HEK293 (cell line): Measurements from ENCODE around the gene OVOL1.

Experiments
- EGR2 ChIP-seq: fragments of 450-650 bp; formaldehyde crosslinking; IDR thresholded peaks from 2 replicates; pipeline ENCODE4 v1.5.1; 2016; ENCODE audit warnings: low read depth, missing biosample characterization, missing genetic modification characterization
- KLF10 ChIP-seq: fragments of 450-650 bp; IDR thresholded peaks from 2 replicates; pipeline ENCODE4 v1.5.1; 2018; ENCODE audit warnings: missing biosample characterization, mild to moderate bottlenecking, missing genetic modification characterization
- KLF8 ChIP-seq: fragments of 450-650 bp; formaldehyde crosslinking; IDR thresholded peaks from 2 replicates; pipeline ENCODE4 v1.5.1; 2016; ENCODE audit warnings: missing biosample characterization, missing genetic modification characterization
- OVOL3 ChIP-seq: fragments of 450-650 bp; formaldehyde crosslinking; IDR thresholded peaks from 2 replicates; pipeline ENCODE4 v1.5.1; 2016; ENCODE audit warnings: missing biosample characterization, missing genetic modification characterization
- PRDM4 ChIP-seq: fragments of 450-650 bp; formaldehyde crosslinking; IDR thresholded peaks from 2 replicates; pipeline ENCODE4 v1.5.1; 2017; ENCODE audit warnings: missing biosample characterization, missing genetic modification characterization
- SP2 ChIP-seq: fragments of 450-650 bp; formaldehyde crosslinking; IDR thresholded peaks from 2 replicates; pipeline ENCODE4 v1.5.1; 2016; ENCODE audit warnings: missing biosample characterization, missing genetic modification characterization
- TCF7L2 ChIP-seq: IDR thresholded peaks from 2 replicates; pipeline ENCODE4 v1.6.1; 2011; ENCODE audit warnings: low read depth, mild to moderate bottlenecking, inconsistent platforms, low read length, moderate library complexity, borderline replicate concordance
- WT1 ChIP-seq: fragments of 450-650 bp; formaldehyde crosslinking; IDR thresholded peaks from 2 replicates; pipeline ENCODE4 v1.5.1; 2016; ENCODE audit warnings: missing biosample characterization, missing genetic modification characterization
- ZBTB7A ChIP-seq: fragments of 450-650 bp; formaldehyde crosslinking; IDR thresholded peaks from 2 replicates; pipeline ENCODE4 v1.5.1; 2016; ENCODE audit warnings: low read depth, missing biosample characterization, missing genetic modification characterization
- ZFP3 ChIP-seq: fragments of 450-650 bp; formaldehyde crosslinking; IDR thresholded peaks from 2 replicates; pipeline ENCODE4 v1.5.1; 2016; ENCODE audit warnings: low read depth, missing biosample characterization, missing genetic modification characterization
- ZFP41 ChIP-seq: fragments of 450-650 bp; formaldehyde crosslinking; IDR thresholded peaks from 2 replicates; pipeline ENCODE4 v1.5.1; 2016; ENCODE audit warnings: missing biosample characterization, missing genetic modification characterization, borderline replicate concordance
- ZFP69B ChIP-seq: fragments of 450-650 bp; formaldehyde crosslinking; IDR thresholded peaks from 2 replicates; pipeline ENCODE4 v1.5.1; 2016; ENCODE audit warnings: missing biosample characterization, missing genetic modification characterization
- ZNF2 ChIP-seq: fragments of 450-650 bp; formaldehyde crosslinking; IDR thresholded peaks from 2 replicates; pipeline ENCODE4 v1.5.1; 2016; ENCODE audit warnings: missing biosample characterization, missing genetic modification characterization
- ZNF223 ChIP-seq: fragments of 450-650 bp; formaldehyde crosslinking; IDR thresholded peaks from 2 replicates; pipeline ENCODE4 v1.5.1; 2016; ENCODE audit warnings: missing biosample characterization, missing genetic modification characterization
- ZNF26 ChIP-seq: fragments of 450-650 bp; formaldehyde crosslinking; IDR thresholded peaks from 2 replicates; pipeline ENCODE4 v1.5.1; 2016; ENCODE audit warnings: missing biosample characterization, missing genetic modification characterization
- ZNF274 ChIP-seq, 2 experiments: fragments of 200-500 bp in 1 of 2; fragments of 450-650 bp in 1 of 2; sonication (Bioruptor generic) in 1 of 2; formaldehyde crosslinking in 1 of 2; IDR thresholded peaks; 2 replicates each; pipeline versions ENCODE4 v1.5.1 to v1.6.1; 2014 to 2016; ENCODE audit warnings: borderline replicate concordance in 1 of 2, inconsistent platforms in 1 of 2, low read length in 1 of 2, missing biosample characterization in 1 of 2, missing genetic modification characterization in 1 of 2
- ZNF302 ChIP-seq: fragments of 450-650 bp; formaldehyde crosslinking; IDR thresholded peaks from 2 replicates; pipeline ENCODE4 v1.5.1; 2016; ENCODE audit warnings: missing biosample characterization, missing genetic modification characterization, low read depth
- ZNF324 ChIP-seq: fragments of 450-650 bp; formaldehyde crosslinking; IDR thresholded peaks from 2 replicates; pipeline ENCODE4 v1.5.1; 2016; ENCODE audit warnings: missing biosample characterization, missing genetic modification characterization
- ZNF423 ChIP-seq: fragments of 450-650 bp; formaldehyde crosslinking; IDR thresholded peaks from 2 replicates; pipeline ENCODE4 v1.5.1; 2016; ENCODE audit warnings: missing biosample characterization, missing genetic modification characterization
- ZNF521 ChIP-seq: fragments of 450-650 bp; formaldehyde crosslinking; IDR thresholded peaks from 2 replicates; pipeline ENCODE4 v1.5.1; 2017; ENCODE audit warnings: missing biosample characterization, mild to moderate bottlenecking, missing genetic modification characterization
- ZNF548 ChIP-seq: fragments of 450-650 bp; formaldehyde crosslinking; IDR thresholded peaks from 2 replicates; pipeline ENCODE4 v1.5.1; 2016; ENCODE audit warnings: missing biosample characterization, missing genetic modification characterization
- ZNF610 ChIP-seq: fragments of 450-650 bp; formaldehyde crosslinking; IDR thresholded peaks from 2 replicates; pipeline ENCODE4 v1.5.1; 2016; ENCODE audit warnings: missing biosample characterization, missing genetic modification characterization, borderline replicate concordance
- ZNF629 ChIP-seq: fragments of 450-650 bp; formaldehyde crosslinking; IDR thresholded peaks from 2 replicates; pipeline ENCODE4 v1.5.1; 2017; ENCODE audit warnings: missing biosample characterization, missing genetic modification characterization
- ZNF837 ChIP-seq: fragments of 450-650 bp; formaldehyde crosslinking; IDR thresholded peaks from 2 replicates; pipeline ENCODE4 v1.5.1; 2016; ENCODE audit warnings: missing biosample characterization, missing genetic modification characterization
- ZSCAN16 ChIP-seq: fragments of 450-650 bp; formaldehyde crosslinking; IDR thresholded peaks from 2 replicates; pipeline ENCODE4 v1.5.1; 2016; ENCODE audit warnings: missing biosample characterization, missing genetic modification characterization
- ZSCAN30 ChIP-seq: fragments of 450-650 bp; IDR thresholded peaks from 2 replicates; pipeline ENCODE4 v1.5.1; 2018; ENCODE audit warnings: missing biosample characterization, mild to moderate bottlenecking, missing genetic modification characterization, moderate library complexity
- TF ChIP-seq, protein P1 (sequence below): fragments of 450-650 bp; formaldehyde crosslinking; IDR thresholded peaks from 2 replicates; pipeline ENCODE4 v1.5.1; 2016; ENCODE audit warnings: missing biosample characterization, missing genetic modification characterization
- TF ChIP-seq, protein P2 (sequence below): fragments of 450-650 bp; formaldehyde crosslinking; IDR thresholded peaks from 2 replicates; pipeline ENCODE4 v1.5.1; 2016; ENCODE audit warnings: missing biosample characterization, missing genetic modification characterization
- TF ChIP-seq, protein P3 (sequence below): fragments of 450-650 bp; formaldehyde crosslinking; IDR thresholded peaks from 2 replicates; pipeline ENCODE4; 2016; ENCODE audit warnings: missing biosample characterization, missing genetic modification characterization

Gene OVOL1

GRCh38 chr11:65779919-65780769 is 6.7 kb upstream of the OVOL1 start (continued):
- no peak for TF ChIP-seq OVOL3 (tag by site-specific recombination)
- no peak for TF ChIP-seq ZNF423 (tag by site-specific recombination)
- no peak for TF ChIP-seq EGR2 (tag by site-specific recombination)
- TF ChIP-seq, protein P1, sequence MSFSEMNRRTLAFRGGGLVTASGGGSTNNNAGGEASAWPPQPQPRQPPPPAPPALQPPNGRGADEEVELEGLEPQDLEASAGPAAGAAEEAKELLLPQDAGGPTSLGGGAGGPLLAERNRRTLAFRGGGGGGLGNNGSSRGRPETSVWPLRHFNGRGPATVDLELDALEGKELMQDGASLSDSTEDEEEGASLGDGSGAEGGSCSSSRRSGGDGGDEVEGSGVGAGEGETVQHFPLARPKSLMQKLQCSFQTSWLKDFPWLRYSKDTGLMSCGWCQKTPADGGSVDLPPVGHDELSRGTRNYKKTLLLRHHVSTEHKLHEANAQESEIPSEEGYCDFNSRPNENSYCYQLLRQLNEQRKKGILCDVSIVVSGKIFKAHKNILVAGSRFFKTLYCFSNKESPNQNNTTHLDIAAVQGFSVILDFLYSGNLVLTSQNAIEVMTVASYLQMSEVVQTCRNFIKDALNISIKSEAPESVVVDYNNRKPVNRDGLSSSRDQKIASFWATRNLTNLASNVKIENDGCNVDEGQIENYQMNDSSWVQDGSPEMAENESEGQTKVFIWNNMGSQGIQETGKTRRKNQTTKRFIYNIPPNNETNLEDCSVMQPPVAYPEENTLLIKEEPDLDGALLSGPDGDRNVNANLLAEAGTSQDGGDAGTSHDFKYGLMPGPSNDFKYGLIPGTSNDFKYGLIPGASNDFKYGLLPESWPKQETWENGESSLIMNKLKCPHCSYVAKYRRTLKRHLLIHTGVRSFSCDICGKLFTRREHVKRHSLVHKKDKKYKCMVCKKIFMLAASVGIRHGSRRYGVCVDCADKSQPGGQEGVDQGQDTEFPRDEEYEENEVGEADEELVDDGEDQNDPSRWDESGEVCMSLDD: no peak
- TF ChIP-seq ZFP69B (tag by site-specific recombination): peak; percentile 86
- no peak for TF ChIP-seq PRDM4 (tag by site-specific recombination)
- no peak for TF ChIP-seq ZNF274 (IDR thresholded peaks at IDR 0.05; ENCODE audit: low read length)
- TF ChIP-seq ZNF274 (tag by site-specific recombination; IDR thresholded peaks at IDR 0.05; ENCODE audit: borderline replicate concordance): no peak
- no peak for TF ChIP-seq ZNF629 (tag by site-specific recombination)
- TF ChIP-seq ZNF837 (tag by site-specific recombination): no peak
- no peak for TF ChIP-seq WT1
- no peak for TF ChIP-seq ZNF223 (tag by site-specific recombination)
- no peak for TF ChIP-seq ZNF610 (tag by site-specific recombination)
- TF ChIP-seq ZNF2 (tag by site-specific recombination): peak; percentile 49; the same call in 1 of the 2 replicates
- no peak for TF ChIP-seq ZSCAN16 (tag by site-specific recombination)
- TF ChIP-seq ZFP41 (tag by site-specific recombination): no peak
- TF ChIP-seq ZNF324: no peak
- TF ChIP-seq TCF7L2: no peak
- no peak for TF ChIP-seq ZNF548 (tag by site-specific recombination)
- TF ChIP-seq ZSCAN30: peak; percentile 81
- TF ChIP-seq, protein P2, sequence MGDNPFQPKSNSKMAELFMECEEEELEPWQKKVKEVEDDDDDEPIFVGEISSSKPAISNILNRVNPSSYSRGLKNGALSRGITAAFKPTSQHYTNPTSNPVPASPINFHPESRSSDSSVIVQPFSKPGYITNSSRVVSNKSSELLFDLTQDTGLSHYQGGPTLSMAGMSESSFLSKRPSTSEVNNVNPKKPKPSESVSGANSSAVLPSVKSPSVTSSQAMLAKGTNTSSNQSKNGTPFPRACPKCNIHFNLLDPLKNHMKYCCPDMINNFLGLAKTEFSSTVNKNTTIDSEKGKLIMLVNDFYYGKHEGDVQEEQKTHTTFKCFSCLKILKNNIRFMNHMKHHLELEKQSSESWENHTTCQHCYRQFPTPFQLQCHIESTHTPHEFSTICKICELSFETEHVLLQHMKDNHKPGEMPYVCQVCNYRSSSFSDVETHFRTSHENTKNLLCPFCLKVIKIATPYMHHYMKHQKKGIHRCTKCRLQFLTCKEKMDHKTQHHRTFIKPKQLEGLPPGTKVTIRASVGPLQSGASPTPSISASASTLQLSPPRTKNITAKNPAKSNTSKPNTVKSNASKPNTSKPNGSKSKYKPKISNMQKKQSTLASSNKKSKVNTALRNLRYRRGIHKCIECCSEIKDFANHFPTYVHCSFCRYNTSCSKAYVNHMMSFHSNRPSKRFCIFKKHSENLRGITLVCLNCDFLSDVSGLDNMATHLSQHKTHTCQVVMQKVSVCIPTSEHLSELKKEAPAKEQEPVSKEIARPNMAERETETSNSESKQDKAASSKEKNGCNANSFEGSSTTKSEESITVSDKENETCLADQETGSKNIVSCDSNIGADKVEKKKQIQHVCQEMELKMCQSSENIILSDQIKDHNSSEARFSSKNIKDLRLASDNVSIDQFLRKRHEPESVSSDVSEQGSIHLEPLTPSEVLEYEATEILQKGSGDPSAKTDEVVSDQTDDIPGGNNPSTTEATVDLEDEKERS (tag by site-specific recombination): no peak
- TF ChIP-seq KLF10 (tag by site-specific recombination): no peak
- TF ChIP-seq ZNF26 (tag by site-specific recombination): no peak
- no peak for TF ChIP-seq ZFP3 (tag by site-specific recombination)
- no peak for TF ChIP-seq ZNF521 (tag by site-specific recombination)
- no peak for TF ChIP-seq ZNF302 (tag by site-specific recombination)
- TF ChIP-seq SP2 (tag by site-specific recombination): no peak
- TF ChIP-seq, protein P3, sequence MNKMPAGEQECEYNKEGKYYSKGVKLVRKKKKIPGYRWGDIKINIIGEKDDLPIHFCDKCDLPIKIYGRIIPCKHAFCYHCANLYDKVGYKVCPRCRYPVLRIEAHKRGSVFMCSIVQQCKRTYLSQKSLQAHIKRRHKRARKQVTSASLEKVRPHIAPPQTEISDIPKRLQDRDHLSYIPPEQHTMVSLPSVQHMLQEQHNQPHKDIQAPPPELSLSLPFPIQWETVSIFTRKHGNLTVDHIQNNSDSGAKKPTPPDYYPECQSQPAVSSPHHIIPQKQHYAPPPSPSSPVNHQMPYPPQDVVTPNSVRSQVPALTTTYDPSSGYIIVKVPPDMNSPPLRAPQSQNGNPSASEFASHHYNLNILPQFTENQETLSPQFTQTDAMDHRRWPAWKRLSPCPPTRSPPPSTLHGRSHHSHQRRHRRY (tag by site-specific recombination): no peak
- no peak; the same call in 1 of the 2 replicates for TF ChIP-seq ZBTB7A (tag by site-specific recombination)
- no peak for TF ChIP-seq KLF8 (tag by site-specific recombination)
